Upper lobe of left lung (tissue), 6 donors: ENCODE measurements around the gene GATAD2B. TPM values are rescaled to one million over a fixed set of nuclear protein-coding genes. Genes with fewer than 3 reads are reported as not detected.

ENCODE experiments used
- ATAC-seq, 2 donors: fragments of 200-7000 bp; cut with Tn5 transposase; one replicate each; pipeline ENCODE4 v1.9.1; 2022; ENCODE audit warnings: mild to moderate bottlenecking in 2 of 2, moderate library complexity in 2 of 2; ENCODE audit not compliant: low FRiP score in 2 of 2
- DNase-seq, 2 donors: peaks; one replicate each; pipeline ENCODE4 v3.0.0-alpha.2; 2019 to 2020
- H3K27ac ChIP-seq, 4 donors: fragments of 200-600 bp; sonication (generic); one replicate each; pipeline ENCODE4 v1.5.1; 2016 to 2019
- H3K27me3 ChIP-seq, 4 donors: fragments of 200-600 bp; sonication (generic); one replicate each; pipeline ENCODE4 v1.5.1; 2017 to 2019
- H3K36me3 ChIP-seq, 4 donors: fragments of 200-600 bp; sonication (generic); one replicate each; pipeline ENCODE4 v1.5.1; 2016 to 2019
- H3K4me1 ChIP-seq, 4 donors: fragments of 200-600 bp; sonication (generic); one replicate each; pipeline ENCODE4 v1.5.1; 2018 to 2019
- H3K4me3 ChIP-seq, 4 donors: fragments of 200-600 bp; sonication (generic); one replicate each; pipeline ENCODE4 v1.5.1; 2017 to 2019; ENCODE audit warnings: mild to moderate bottlenecking in 2 of 4, moderate library complexity in 1 of 4
- H3K9me3 ChIP-seq, 4 donors: fragments of 200-600 bp; sonication (generic); one replicate each; pipeline ENCODE4 v1.5.1; 2018 to 2019
- CTCF ChIP-seq, 6 experiments: fragments of 450-650 bp in 4 of 6; fragments of 200-600 bp in 2 of 6; sonication (generic) in 2 of 6; IDR thresholded peaks; one replicate each; pipeline ENCODE4 v1.5.1; 2016 to 2019; ENCODE audit warnings: antibody characterized with exemption in 6 of 6
- EP300 ChIP-seq, 4 donors: sonication (generic); formaldehyde crosslinking; IDR thresholded peaks; one replicate each; pipeline ENCODE4 v1.5.1; 2017; ENCODE audit warnings: antibody characterized with exemption in 4 of 4, control low read depth in 2 of 4
- POLR2A ChIP-seq, 4 donors: fragments of 450-650 bp; IDR thresholded peaks; one replicate each; pipeline ENCODE4 v1.5.1; 2016 to 2017; ENCODE audit warnings: antibody characterized with exemption in 4 of 4, mild to moderate bottlenecking in 2 of 4
- POLR2AphosphoS5 ChIP-seq, 2 donors: sonication (generic); formaldehyde crosslinking; IDR thresholded peaks; one replicate each; pipeline ENCODE4 v1.5.1; 2017; ENCODE audit warnings: antibody characterized with exemption in 2 of 2
- WGBS, 2 donors: methylation state at CpG; one replicate each; pipeline ENCODE4 v1.1.5; 2017 to 2018; 5-methylcytosine and 5-hydroxymethylcytosine counted together
- total RNA-seq, 6 donors: library from RNA; depleted of rRNA in 4 of 6; stranded (reverse); fragments of >200 nt in 4 of 6; gene quantifications; one replicate each; pipeline versions ENCODE4 v1.1.0 to v1.2.1, GENCODE V29; 2016 to 2021
- donor health status: DM: no; HTN: no; CAD: no; lungs with moderate emphysema.
- donor health status: DM: no; HTN: yes; CAD: no; lungs with severe emphysema.

GATAD2B gene
- total RNA-seq, 6 donors from 2014 or later: 16.0 to 50.3 (median 37.8) TPM

- H3K9me3 ChIP-seq: no peaks in the 10 kb centered on the region
- WGBS, 2 donors: 12 to 13% methylated on average over 4 of the region's 4 CpGs
- H3K4me1 ChIP-seq: peaks cover 48 to 80% (median 55%) of the 10 kb centered on the region in 4 donors
- no peak for TF ChIP-seq EP300 (IDR thresholded peaks at IDR 0.05)
- TF ChIP-seq POLR2AphosphoS5 (IDR thresholded peaks at IDR 0.05): no peak
- no peak for TF ChIP-seq POLR2A (IDR thresholded peaks at IDR 0.05)
- no peak for TF ChIP-seq CTCF (IDR thresholded peaks at IDR 0.05)
- peak overlapping the region; percentile 91 to 96 (median 93) for H3K27ac ChIP-seq
- H3K27me3 ChIP-seq: no peaks in the 10 kb centered on the region
- peaks cover 0 to 40% (median 12%) of the 10 kb centered on the region in 4 donors for H3K36me3 ChIP-seq
- DNase-seq (no peak), ATAC-seq (no peak)
- peak overlapping the region in 3 of 4 donors; percentile 83 to 96 (median 94) for H3K4me3 ChIP-seq
Observed at GRCh38 chr1:153958961-153959260, 36.1 kb upstream of the GATAD2B start.

GRCh38 chr1:153958111-153958960 lies 35.6 kb upstream of the GATAD2B start, which contains the start of gene CRTC2:
CRTC2 (minus strand) TSS chr1:153958612; CDS start chr1:153958497, 115 bp downstream.
- peak; percentile 95 for ATAC-seq
- TF ChIP-seq EP300 (IDR thresholded peaks at IDR 0.05): peak in 1 of 4 donors; percentile 42
- TF ChIP-seq POLR2AphosphoS5 (IDR thresholded peaks at IDR 0.05): peak; percentile 86 to 92
- TF ChIP-seq POLR2A (IDR thresholded peaks at IDR 0.05): peak in 3 of 4 donors; percentile 43 to 88 (median 72)
- peak in 1 of 6 experiments; percentile 12 for TF ChIP-seq CTCF (IDR thresholded peaks at IDR 0.05)
- peaks cover 48 to 78% (median 53%) of the 10 kb centered on the region in 4 donors for H3K4me1 ChIP-seq
- DNase-seq: peak; percentile 96 to 100
- peaks cover 0 to 46% (median 18%) of the 10 kb centered on the region in 4 donors for H3K36me3 ChIP-seq
- peak within 1 kb of the TSS; percentile 91 to 96 (median 93) for H3K27ac ChIP-seq
- H3K27me3 ChIP-seq: no peaks in the 10 kb centered on the region
- H3K9me3 ChIP-seq: no peaks in the 10 kb centered on the region
- peak within 1 kb of the TSS; percentile 83 to 96 (median 90) for H3K4me3 ChIP-seq
- WGBS, 2 donors: 0 to 1% methylated on average over 38 to 68 of the region's 75 CpGs

- TF ChIP-seq POLR2AphosphoS5 (IDR thresholded peaks at IDR 0.05) (no peak), EP300 (IDR thresholded peaks at IDR 0.05) (no peak), CTCF (IDR thresholded peaks at IDR 0.05) (no peak), POLR2A (IDR thresholded peaks at IDR 0.05) (no peak)
- no peaks in the 10 kb centered on the region for H3K9me3 ChIP-seq
- H3K27me3 ChIP-seq: no peaks in the 10 kb centered on the region
- H3K4me3 ChIP-seq: peak overlapping the region; percentile 83 to 96 (median 90)
- DNase-seq: peak in 1 of 2 donors; percentile 55
- peaks cover 0 to 52% (median 24%) of the 10 kb centered on the region in 4 donors for H3K36me3 ChIP-seq
- ATAC-seq: peak; percentile 0 to 3
- peak overlapping the region; percentile 91 to 96 (median 93) for H3K27ac ChIP-seq
- WGBS, 2 donors: 1% methylated on average over 10 to 13 of the region's 13 CpGs
- H3K4me1 ChIP-seq: peaks cover 48 to 75% (median 53%) of the 10 kb centered on the region in 4 donors
Observed at GRCh38 chr1:153957744-153958110, 35.0 kb upstream of the GATAD2B start.

GRCh38 chr1:153956997-153957715 lies 34.4 kb upstream of the GATAD2B start:
- no peaks in the 10 kb centered on the region for H3K9me3 ChIP-seq
- TF ChIP-seq EP300 (IDR thresholded peaks at IDR 0.05): no peak
- no peak for TF ChIP-seq POLR2A (IDR thresholded peaks at IDR 0.05)
- no peak for TF ChIP-seq CTCF (IDR thresholded peaks at IDR 0.05)
- TF ChIP-seq POLR2AphosphoS5 (IDR thresholded peaks at IDR 0.05): no peak
- H3K4me3 ChIP-seq: peak overlapping the region; percentile 83 to 96 (median 90)
- H3K27me3 ChIP-seq: no peaks in the 10 kb centered on the region
- 28 to 30% methylated on average over 6 of the region's 6 CpGs for WGBS, 2 donors
- H3K27ac ChIP-seq: peak overlapping the region; percentile 91 to 96 (median 93)
- H3K36me3 ChIP-seq: peaks cover 5 to 57% (median 30%) of the 10 kb centered on the region in 4 donors
- H3K4me1 ChIP-seq: peaks cover 43 to 70% (median 47%) of the 10 kb centered on the region in 4 donors
- DNase-seq (no peak), ATAC-seq (no peak)
